Effector memory CD4-positive, alpha-beta T cell (primary cell): ENCODE results near the gene RGL3.

Experiments used
- DNase-seq, 3 donors: peaks; one replicate each; pipeline ENCODE4 v3.0.0-alpha.2; 2020
- H3K27ac ChIP-seq: 2 replicates; pipeline ENCODE4 v1.7.0; 2013; ENCODE audit warnings: mild to moderate bottlenecking, low read length, moderate library complexity; ENCODE audit not compliant: insufficient read depth, poor library complexity, severe bottlenecking
- H3K27me3 ChIP-seq: replicated peaks from 2 replicates; pipeline ENCODE4 v1.7.0; 2013; ENCODE audit warnings: mild to moderate bottlenecking, low read length; ENCODE audit not compliant: insufficient read depth, control insufficient read depth, poor library complexity, severe bottlenecking
- H3K36me3 ChIP-seq: 2 replicates; pipeline ENCODE4 v1.7.0; 2013; ENCODE audit warnings: mild to moderate bottlenecking, low read length, moderate library complexity; ENCODE audit not compliant: control insufficient read depth, insufficient read depth
- H3K4me1 ChIP-seq: 2 replicates; pipeline ENCODE4 v1.7.0; 2013; ENCODE audit warnings: low read length, mild to moderate bottlenecking; ENCODE audit not compliant: control insufficient read depth, insufficient read depth, poor library complexity, severe bottlenecking
- H3K4me3 ChIP-seq: 2 replicates; pipeline ENCODE4 v1.7.0; 2013; ENCODE audit warnings: low read length, low read depth, mild to moderate bottlenecking; ENCODE audit not compliant: insufficient read depth, poor library complexity, severe bottlenecking
- H3K9me3 ChIP-seq: 2 replicates; pipeline ENCODE4 v1.7.0; 2013; ENCODE audit warnings: mild to moderate bottlenecking, low read length, moderate library complexity; ENCODE audit not compliant: control insufficient read depth

Gene RGL3

GRCh38 chr19:11450570-11451326, 31.6 kb upstream of the RGL3 start:
- H3K4me1 ChIP-seq, result no peaks in the 10 kb centered on the region
- peaks cover 37% of the 10 kb centered on the region for H3K36me3 ChIP-seq
- no peak for DNase-seq
- no peak overlapping the region for H3K27ac ChIP-seq
- no peaks in the 10 kb centered on the region for H3K27me3 ChIP-seq
- H3K9me3 ChIP-seq, result no peaks in the 10 kb centered on the region
- no peak overlapping the region for H3K4me3 ChIP-seq

DNA sequence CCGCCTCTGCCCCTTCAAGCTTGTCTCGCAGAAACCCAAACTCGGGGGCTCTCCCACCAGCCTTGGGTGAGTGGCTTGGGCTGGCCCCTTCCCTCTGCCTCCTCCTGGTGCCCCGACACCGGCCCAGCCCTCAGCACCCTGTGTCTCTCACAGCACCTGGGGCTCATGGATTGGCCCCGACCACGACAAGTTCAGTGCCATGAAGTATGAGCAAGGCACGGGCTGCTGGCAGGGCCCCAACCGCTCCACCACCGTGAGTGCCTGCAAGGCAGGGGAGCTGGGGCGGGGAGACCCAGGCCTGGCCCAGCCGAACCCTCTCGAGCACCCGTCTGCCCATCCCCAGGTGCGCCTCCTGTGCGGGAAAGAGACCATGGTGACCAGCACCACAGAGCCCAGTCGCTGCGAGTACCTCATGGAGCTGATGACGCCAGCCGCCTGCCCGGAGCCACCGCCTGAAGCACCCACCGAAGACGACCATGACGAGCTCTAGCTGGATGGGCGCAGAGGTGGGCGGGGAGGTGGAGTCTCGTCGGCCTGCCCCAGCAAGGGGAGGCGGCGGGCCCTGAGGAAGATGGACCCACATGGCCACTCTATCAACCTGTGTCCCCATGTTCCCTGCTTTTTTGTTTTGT, 29.9 kb upstream of the RGL3 start:
- no peak overlapping the region for H3K27ac ChIP-seq
- H3K36me3 ChIP-seq, result peaks cover 54% of the 10 kb centered on the region

DNA sequence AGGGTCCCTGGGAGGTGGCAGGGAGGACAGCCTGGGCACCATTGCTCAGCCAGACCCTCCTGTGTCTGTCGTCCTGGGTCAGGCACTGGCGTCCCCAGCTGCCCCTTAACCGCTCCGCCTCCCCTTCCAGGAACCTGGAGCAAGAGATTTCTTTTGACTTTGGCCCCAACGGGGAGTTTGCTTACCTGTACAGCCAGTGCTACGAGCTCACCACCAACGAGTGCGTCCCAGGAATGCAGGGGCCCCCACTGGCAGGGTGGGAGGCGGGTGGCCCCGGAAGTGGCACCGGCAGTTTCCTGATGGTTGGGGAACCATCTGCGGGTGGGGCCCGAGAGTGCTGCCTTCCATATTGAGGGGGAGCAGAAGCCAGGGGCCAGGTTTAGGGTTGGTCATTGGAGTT, 29.3 kb upstream of the RGL3 start:
- peaks cover 60% of the 10 kb centered on the region for H3K36me3 ChIP-seq

More for the DNA sequence above, 29.9 kb upstream of the RGL3 start:
- Histone ChIP-seq H3K4me3 (no peak overlapping the region), H3K9me3 (no peaks in the 10 kb centered on the region), H3K4me1 (no peaks in the 10 kb centered on the region), H3K27me3 (no peaks in the 10 kb centered on the region)
- DNase-seq, result no peak

GRCh38 chr19:11447347-11448262, 28.5 kb upstream of the RGL3 start:
- Histone ChIP-seq H3K36me3 (peaks cover 65% of the 10 kb centered on the region), H3K4me3 (no peak overlapping the region), H3K4me1 (no peaks in the 10 kb centered on the region), H3K9me3 (no peaks in the 10 kb centered on the region), H3K27me3 (no peaks in the 10 kb centered on the region), H3K27ac (no peak overlapping the region)
- no peak for DNase-seq

More for the DNA sequence above, 29.3 kb upstream of the RGL3 start:
- Histone ChIP-seq H3K27ac (no peak overlapping the region), H3K4me1 (no peaks in the 10 kb centered on the region), H3K9me3 (no peaks in the 10 kb centered on the region), H3K27me3 (no peaks in the 10 kb centered on the region), H3K4me3 (no peak overlapping the region)
- DNase-seq, result no peak

- DNase-seq, result peak in 2 of 3 donors; percentile 23 to 30
- Histone ChIP-seq H3K4me1 (no peaks in the 10 kb centered on the region), H3K36me3 (peaks cover 73% of the 10 kb centered on the region), H3K9me3 (no peaks in the 10 kb centered on the region), H3K4me3 (no peak overlapping the region), H3K27ac (no peak overlapping the region), H3K27me3 (no peaks in the 10 kb centered on the region)
These were observed 27.7 kb upstream of the RGL3 start for GRCh38 chr19:11446652-11447301.

DNA sequence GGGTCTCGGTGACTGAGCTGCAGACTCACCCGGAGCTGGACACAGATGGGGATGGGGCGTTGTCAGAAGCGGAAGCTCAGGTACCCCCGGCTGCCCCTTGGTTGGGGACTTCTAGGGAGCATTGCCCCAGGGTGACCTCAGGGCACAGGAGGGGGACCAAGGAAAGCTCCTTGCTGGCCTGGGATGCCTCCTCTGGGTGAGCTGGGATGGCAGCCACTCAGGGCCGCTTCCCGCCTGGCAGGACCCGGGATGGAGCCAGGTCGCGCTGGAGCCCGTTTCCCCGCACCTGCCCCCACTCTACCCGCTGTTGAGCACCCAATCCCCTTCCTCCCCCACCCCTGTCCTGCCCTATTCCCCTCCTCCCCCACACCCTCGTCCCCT, 27.1 kb upstream of the RGL3 start:
- Histone ChIP-seq H3K36me3 (peaks cover 78% of the 10 kb centered on the region), H3K4me3 (no peak overlapping the region), H3K27me3 (no peaks in the 10 kb centered on the region), H3K9me3 (no peaks in the 10 kb centered on the region), H3K4me1 (no peaks in the 10 kb centered on the region), H3K27ac (no peak overlapping the region)
- no peak for DNase-seq

DNA sequence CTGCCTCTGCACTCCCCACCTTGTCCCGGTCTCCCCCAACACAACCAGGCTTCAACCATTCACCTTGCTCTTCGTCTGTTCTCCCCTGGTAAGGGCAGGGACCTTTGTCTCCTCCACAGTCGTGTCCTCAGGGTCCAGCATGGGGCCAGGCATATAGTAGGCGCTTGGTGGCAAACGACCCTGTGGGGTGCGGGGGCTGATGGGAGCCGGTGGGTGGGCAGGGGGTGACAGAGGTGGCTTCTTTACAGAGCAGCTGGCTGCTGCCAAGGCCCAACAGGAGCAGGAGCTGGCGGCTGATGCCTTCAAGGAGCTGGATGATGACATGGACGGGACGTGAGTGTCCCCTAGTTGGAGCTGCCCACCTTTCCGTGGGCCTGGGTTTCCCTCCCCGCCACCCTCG, 26.0 kb upstream of the RGL3 start:
- no peak overlapping the region for H3K27ac ChIP-seq
- peaks cover 85% of the 10 kb centered on the region for H3K36me3 ChIP-seq
- no peaks in the 10 kb centered on the region for H3K9me3 ChIP-seq
- H3K4me1 ChIP-seq, result no peaks in the 10 kb centered on the region
- no peaks in the 10 kb centered on the region for H3K27me3 ChIP-seq
- no peak for DNase-seq
- H3K4me3 ChIP-seq, result no peak overlapping the region

DNA sequence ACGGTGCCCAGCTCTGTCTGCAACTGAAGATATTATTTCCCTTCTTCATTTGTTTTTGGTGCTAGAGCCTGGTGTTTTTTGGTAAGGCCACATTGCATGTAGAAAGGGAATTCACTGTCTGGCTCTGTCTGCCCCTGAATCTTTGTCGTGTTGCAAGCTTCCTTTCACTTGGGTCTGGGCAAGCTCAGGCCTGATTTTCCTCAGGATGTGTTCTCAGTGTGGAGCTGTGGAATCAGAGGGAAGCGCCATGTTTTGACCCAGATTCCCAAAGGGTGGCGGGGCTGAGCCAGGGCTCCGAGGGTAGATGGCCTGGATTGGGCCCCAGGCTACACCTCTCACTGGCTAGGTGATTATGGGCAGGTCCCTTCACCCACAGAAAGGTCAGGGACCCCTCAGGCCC, 24.9 kb upstream of the RGL3 start:
- no peaks in the 10 kb centered on the region for H3K27me3 ChIP-seq
- no peaks in the 10 kb centered on the region for H3K4me1 ChIP-seq
- H3K27ac ChIP-seq, result no peak overlapping the region
- no peak overlapping the region for H3K4me3 ChIP-seq
- peaks cover 83% of the 10 kb centered on the region for H3K36me3 ChIP-seq
- H3K9me3 ChIP-seq, result no peaks in the 10 kb centered on the region
- no peak for DNase-seq

DNA sequence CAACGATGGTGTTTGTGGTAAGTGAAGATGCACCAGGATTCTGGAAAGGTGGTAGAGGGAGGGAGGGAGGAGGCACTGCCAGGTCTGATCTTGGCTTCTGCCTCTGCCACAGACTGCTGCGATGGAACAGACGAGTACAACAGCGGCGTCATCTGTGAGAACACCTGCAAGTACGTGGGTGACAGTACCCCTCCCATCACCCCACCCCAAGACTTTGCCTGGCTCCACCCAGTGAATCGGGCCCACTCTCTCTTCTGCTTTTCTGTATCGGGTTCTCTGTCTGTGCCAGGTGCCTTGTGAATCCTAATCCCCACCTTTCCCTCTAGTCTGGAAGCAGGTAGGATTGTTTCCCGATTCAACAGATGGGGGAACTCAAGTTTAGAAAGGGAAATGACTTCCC, 18.8 kb upstream of the RGL3 start:
- H3K27ac ChIP-seq, result no peak overlapping the region
- H3K36me3 ChIP-seq, result peaks cover 39% of the 10 kb centered on the region
- DNase-seq, result no peak
- H3K4me1 ChIP-seq, result peaks cover 14% of the 10 kb centered on the region
- H3K4me3 ChIP-seq, result no peak overlapping the region
- H3K27me3 ChIP-seq, result no peaks in the 10 kb centered on the region
- H3K9me3 ChIP-seq, result no peaks in the 10 kb centered on the region
